ENCODE results near the gene GABARAPL2.

Gene GABARAPL2

DNA sequence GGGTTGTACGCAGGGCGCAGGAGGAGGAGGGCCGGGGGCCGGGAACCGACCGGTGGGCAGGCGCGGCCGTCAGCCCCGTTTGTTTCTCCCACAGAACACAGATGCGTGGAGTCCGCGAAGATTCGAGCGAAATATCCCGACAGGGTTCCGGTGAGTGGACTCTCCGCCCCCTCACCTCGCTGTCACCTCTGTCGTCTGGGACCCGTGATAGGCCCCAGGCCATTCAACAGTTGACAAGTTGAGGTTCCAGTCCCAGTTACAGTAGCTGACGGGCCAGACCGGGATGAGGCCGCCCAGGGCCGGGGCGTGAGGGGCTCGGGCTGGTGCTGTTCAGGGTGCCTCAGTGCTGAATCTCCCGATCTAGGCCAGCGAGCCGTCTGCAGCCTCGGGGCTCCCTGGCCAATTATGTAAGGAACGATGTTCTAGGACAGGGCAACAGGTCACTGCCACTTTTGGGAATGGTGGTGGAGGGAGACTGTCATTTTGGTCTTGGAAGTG, 628 bp downstream of the GABARAPL2 start:
- Histone ChIP-seq H3K27ac (ENCODE audit: extremely low read depth, low read depth, low read length) (peak overlapping the region; percentile 40; the same call in 1 of the 2 replicates), H3K36me3 (ENCODE audit: control insufficient read depth in 2 of 2, insufficient read depth in 1 of 2, low read length in 2 of 2) (peaks cover 12 to 45% of the 10 kb centered on the region in 2 experiments; a peak in 2 of 3 replicates), H3K4me1 (ENCODE audit: control insufficient read depth, insufficient read depth, low read length) (no peaks in the 10 kb centered on the region), H3K9me3 (ENCODE audit: control insufficient read depth, insufficient read depth, low read depth, low read length) (no peaks in the 10 kb centered on the region), H3K4me3 (ENCODE audit: low read depth, low read length) (peak overlapping the region; percentile 88)
- ChIA-PET CTCF (interaction anchor here (1.5 kb wide), 1 partner anchor 50 kb away, joined by 5 read pairs; no protein-coding TSS in a partner anchor), POLR2A (interaction anchor here (2.9 to 3.4 kb wide), 4 partner anchors 11 to 81 kb away, joined by 12 to 26 read pairs (median 20); partner anchors contain the start of genes ADAT1, KARS1, TERF2IP and TMEM231)
- TF ChIP-seq ZNF600 (tag by site-specific recombination; IDR thresholded peaks at IDR 0.05) (no peak), ZNF626 (tag by site-specific recombination; IDR thresholded peaks at IDR 0.05) (no peak), ZNF514 (tag by site-specific recombination; IDR thresholded peaks at IDR 0.05) (no peak), ZNF18 (tag by site-specific recombination; IDR thresholded peaks at IDR 0.05) (no peak), TRIM28 (IDR thresholded peaks at IDR 0.05; ENCODE audit: borderline replicate concordance, low read length) (no peak), ZNF624 (tag by site-specific recombination; IDR thresholded peaks at IDR 0.05) (no peak), ZNF433 (tag by site-specific recombination; IDR thresholded peaks at IDR 0.05; ENCODE audit: low read depth) (no peak), ZBTB20 (tag by site-specific recombination; IDR thresholded peaks at IDR 0.05) (peak; percentile 30; the same call in 1 of the 2 replicates), ZNF76 (tag by site-specific recombination; IDR thresholded peaks at IDR 0.05; ENCODE audit: borderline replicate concordance, low read depth) (no peak), ZSCAN30 (tag by site-specific recombination; IDR thresholded peaks at IDR 0.05) (no peak), ZNF292 (tag by site-specific recombination; IDR thresholded peaks at IDR 0.05; ENCODE audit: borderline replicate concordance, low read depth) (no peak), ZNF114 (tag by site-specific recombination; IDR thresholded peaks at IDR 0.05) (no peak), ZNF701 (tag by site-specific recombination; IDR thresholded peaks at IDR 0.05) (no peak), KLF10 (tag by site-specific recombination; IDR thresholded peaks at IDR 0.05) (no peak), SETDB1 (IDR thresholded peaks at IDR 0.05; ENCODE audit: insufficient read length, low read length) (no peak), ZNF423 (tag by site-specific recombination; IDR thresholded peaks at IDR 0.05) (no peak), ZBTB17 (tag by site-specific recombination; IDR thresholded peaks at IDR 0.05) (peak; percentile 17; the same call in 1 of the 2 replicates), ZNF776 (tag by site-specific recombination; IDR thresholded peaks at IDR 0.05; ENCODE audit: borderline replicate concordance) (no peak), ELK4 (IDR thresholded peaks at IDR 0.05; ENCODE audit: borderline replicate concordance, low read depth, low read length) (no peak), ZNF391 (tag by site-specific recombination; IDR thresholded peaks at IDR 0.05; ENCODE audit: borderline replicate concordance, low read depth) (no peak), ZNF560 (tag by site-specific recombination; IDR thresholded peaks at IDR 0.05; ENCODE audit: borderline replicate concordance) (no peak), HOXC10 (CRISPR knock-in tag; IDR thresholded peaks at IDR 0.05) (no peak), ZNF639 (tag by site-specific recombination; IDR thresholded peaks at IDR 0.05) (no peak), ZSCAN4 (tag by site-specific recombination; IDR thresholded peaks at IDR 0.05) (no peak), ZNF138 (tag by site-specific recombination; IDR thresholded peaks at IDR 0.05; ENCODE audit: borderline replicate concordance) (no peak), ZNF664 (tag by site-specific recombination; IDR thresholded peaks at IDR 0.05) (no peak)
- TF ChIP-seq, protein P1, sequence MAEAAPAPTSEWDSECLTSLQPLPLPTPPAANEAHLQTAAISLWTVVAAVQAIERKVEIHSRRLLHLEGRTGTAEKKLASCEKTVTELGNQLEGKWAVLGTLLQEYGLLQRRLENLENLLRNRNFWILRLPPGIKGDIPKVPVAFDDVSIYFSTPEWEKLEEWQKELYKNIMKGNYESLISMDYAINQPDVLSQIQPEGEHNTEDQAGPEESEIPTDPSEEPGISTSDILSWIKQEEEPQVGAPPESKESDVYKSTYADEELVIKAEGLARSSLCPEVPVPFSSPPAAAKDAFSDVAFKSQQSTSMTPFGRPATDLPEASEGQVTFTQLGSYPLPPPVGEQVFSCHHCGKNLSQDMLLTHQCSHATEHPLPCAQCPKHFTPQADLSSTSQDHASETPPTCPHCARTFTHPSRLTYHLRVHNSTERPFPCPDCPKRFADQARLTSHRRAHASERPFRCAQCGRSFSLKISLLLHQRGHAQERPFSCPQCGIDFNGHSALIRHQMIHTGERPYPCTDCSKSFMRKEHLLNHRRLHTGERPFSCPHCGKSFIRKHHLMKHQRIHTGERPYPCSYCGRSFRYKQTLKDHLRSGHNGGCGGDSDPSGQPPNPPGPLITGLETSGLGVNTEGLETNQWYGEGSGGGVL (tag by site-specific recombination; IDR thresholded peaks at IDR 0.05) = no peak
- TF ChIP-seq, protein P2, sequence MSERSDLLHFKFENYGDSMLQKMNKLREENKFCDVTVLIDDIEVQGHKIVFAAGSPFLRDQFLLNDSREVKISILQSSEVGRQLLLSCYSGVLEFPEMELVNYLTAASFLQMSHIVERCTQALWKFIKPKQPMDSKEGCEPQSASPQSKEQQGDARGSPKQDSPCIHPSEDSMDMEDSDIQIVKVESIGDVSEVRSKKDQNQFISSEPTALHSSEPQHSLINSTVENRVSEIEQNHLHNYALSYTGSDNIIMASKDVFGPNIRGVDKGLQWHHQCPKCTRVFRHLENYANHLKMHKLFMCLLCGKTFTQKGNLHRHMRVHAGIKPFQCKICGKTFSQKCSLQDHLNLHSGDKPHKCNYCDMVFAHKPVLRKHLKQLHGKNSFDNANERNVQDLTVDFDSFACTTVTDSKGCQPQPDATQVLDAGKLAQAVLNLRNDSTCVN (tag by site-specific recombination; optimal IDR thresholded peaks at IDR 0.05) = no peak
- TF ChIP-seq, protein P3, sequence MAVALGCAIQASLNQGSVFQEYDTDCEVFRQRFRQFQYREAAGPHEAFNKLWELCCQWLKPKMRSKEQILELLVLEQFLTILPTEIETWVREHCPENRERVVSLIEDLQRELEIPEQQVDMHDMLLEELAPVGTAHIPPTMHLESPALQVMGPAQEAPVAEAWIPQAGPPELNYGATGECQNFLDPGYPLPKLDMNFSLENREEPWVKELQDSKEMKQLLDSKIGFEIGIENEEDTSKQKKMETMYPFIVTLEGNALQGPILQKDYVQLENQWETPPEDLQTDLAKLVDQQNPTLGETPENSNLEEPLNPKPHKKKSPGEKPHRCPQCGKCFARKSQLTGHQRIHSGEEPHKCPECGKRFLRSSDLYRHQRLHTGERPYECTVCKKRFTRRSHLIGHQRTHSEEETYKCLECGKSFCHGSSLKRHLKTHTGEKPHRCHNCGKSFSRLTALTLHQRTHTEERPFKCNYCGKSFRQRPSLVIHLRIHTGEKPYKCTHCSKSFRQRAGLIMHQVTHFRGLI (tag by site-specific recombination; IDR thresholded peaks at IDR 0.05) = no peak

Measured in HEK293 (cell line).